Muscle of back (tissue), 11 donors: ENCODE measurements around the gene CPT1C. TPM values are rescaled to one million over a fixed set of nuclear protein-coding genes. Genes with fewer than 3 reads are reported as not detected.

Source experiments
- DNase-seq, 3 donors: peaks; one replicate each; pipeline versions ENCODE4 v3.0.0 to v3.0.0-alpha.2; 2013
- polyA plus RNA-seq, 10 donors: library from polyadenylated mRNA; unstranded; fragments of 120-200 nt; gene quantifications; one replicate each; pipeline ENCODE4 v1.2.1, GENCODE V29; 2013; ENCODE audit not compliant: insufficient read length in 10 of 10

CPT1C gene
- polyA plus RNA-seq, 10 donors, result 7.0 to 21.4 (median 9.7) TPM

- DNase-seq, result no peak
Measured at GRCh38 chr19:49658566-49659442, 32.1 kb upstream of the CPT1C start.

GRCh38 chr19:49660338-49660961, 30.5 kb upstream of the CPT1C start:
- no peak for DNase-seq

- no peak for DNase-seq
Measured at GRCh38 chr19:49662011-49662410, 28.9 kb upstream of the CPT1C start.

GRCh38 chr19:49663224-49663623, 27.7 kb upstream of the CPT1C start:
- no peak for DNase-seq

GRCh38 chr19:49664171-49665035, 26.5 kb upstream of the CPT1C start:
- DNase-seq, result peak; percentile 65 to 86 (median 70)

GRCh38 chr19:49665036-49665350, 25.9 kb upstream of the CPT1C start:
- DNase-seq, result no peak

- DNase-seq, result peak; percentile 97 to 99 (median 99)
Measured at GRCh38 chr19:49665351-49666119, 25.4 kb upstream of the CPT1C start, which contains the start of the genes BCL2L12 and IRF3. BCL2L12 (plus strand) TSS chr19:49665933; CDS start chr19:49666693, 760 bp downstream. IRF3 (minus strand) TSS chr19:49665857; CDS start chr19:49664838, 1,019 bp downstream.

GRCh38 chr19:49666120-49666444, 24.8 kb upstream of the CPT1C start:
- DNase-seq, result no peak

- no peak for DNase-seq
Measured at GRCh38 chr19:49667473-49667872, 23.4 kb upstream of the CPT1C start.

GRCh38 chr19:49669516-49669915, 21.4 kb upstream of the CPT1C start:
- DNase-seq, result no peak

- peak in 2 of 3 donors; percentile 69 to 83 for DNase-seq
Measured at GRCh38 chr19:49672131-49672919, 18.6 kb upstream of the CPT1C start.

- peak in 1 of 3 donors; percentile 95 for DNase-seq
Measured at GRCh38 chr19:49676136-49676783, 14.7 kb upstream of the CPT1C start.

- DNase-seq, result peak; percentile 100
Measured at GRCh38 chr19:49676784-49677230, 14.1 kb upstream of the CPT1C start.

GRCh38 chr19:49677231-49677900, 13.6 kb upstream of the CPT1C start, which contains the start of gene PRMT1:
PRMT1 (plus strand) TSS chr19:49677271; CDS start chr19:49677281, 10 bp downstream.
- DNase-seq, result peak in 1 of 3 donors; percentile 73

- DNase-seq, result peak; percentile 69 to 92 (median 79)
Measured at GRCh38 chr19:49677901-49678674, 12.8 kb upstream of the CPT1C start.

GRCh38 chr19:49678985-49679770, 11.7 kb upstream of the CPT1C start:
- DNase-seq, result peak; percentile 49 to 57 (median 55)

GRCh38 chr19:49679771-49680413, 11.0 kb upstream of the CPT1C start:
- DNase-seq, result no peak
